GM23338 (cell line): Measurements from ENCODE around the gene NR5A2.

ENCODE experiments used
- CREB1 ChIP-seq: fragments of 250-450 bp; sonication (Bioruptor Pico); IDR thresholded peaks from 2 replicates; pipeline ENCODE4 v1.5.0; 2020; ENCODE audit warnings: low read depth, mild to moderate bottlenecking, moderate library complexity
- EZH2 ChIP-seq: fragments of 200-600 bp; sonication (generic); IDR thresholded peaks from one replicate; pipeline ENCODE4 v1.8.0; 2017; ENCODE audit warnings: antibody characterized with exemption, mild to moderate bottlenecking, low read depth; ENCODE audit not compliant: unreplicated experiment
- EZH2phosphoT487 ChIP-seq: fragments of 200-600 bp; sonication (generic); IDR thresholded peaks from one replicate; pipeline ENCODE4 v1.8.1; 2018; ENCODE audit warnings: antibody characterized with exemption; ENCODE audit not compliant: unreplicated experiment
- JUNB ChIP-seq: IDR thresholded peaks from one replicate; pipeline ENCODE4 v1.6.1; 2016; ENCODE audit warnings: antibody characterized with exemption; ENCODE audit not compliant: unreplicated experiment
- NANOG ChIP-seq: IDR thresholded peaks from 2 replicates; pipeline ENCODE4 v1.6.1; 2016; ENCODE audit warnings: antibody characterized with exemption, borderline replicate concordance
- POLR2AphosphoS5 ChIP-seq: IDR thresholded peaks from 2 replicates; pipeline ENCODE4 v1.6.1; 2016; ENCODE audit warnings: antibody characterized with exemption, low read depth
- STAT1 ChIP-seq: IDR thresholded peaks from one replicate; pipeline ENCODE4 v1.6.1; 2016; ENCODE audit warnings: antibody characterized with exemption; ENCODE audit not compliant: unreplicated experiment
- TF ChIP-seq, protein P1 (sequence below), 2 experiments: fragments of 200-600 bp in 1 of 2; sonication (generic) in 1 of 2; conservative IDR thresholded peaks; 2 replicates each; pipeline versions ENCODE4 v1.5.1 to v1.6.1; 2016 to 2017; ENCODE audit warnings: antibody characterized with exemption in 2 of 2, low read depth in 2 of 2, mild to moderate bottlenecking in 2 of 2, moderate library complexity in 1 of 2
- TF ChIP-seq, protein P2 (sequence below): IDR thresholded peaks from one replicate; pipeline ENCODE4 v1.6.1; 2018; ENCODE audit warnings: antibody characterized with exemption; ENCODE audit not compliant: unreplicated experiment
- TF ChIP-seq, protein P3 (sequence below): fragments of 250-450 bp; sonication (Bioruptor Pico); IDR thresholded peaks from 2 replicates; pipeline ENCODE4 v1.5.0; 2020; ENCODE audit warnings: mild to moderate bottlenecking, moderate library complexity

DNA sequence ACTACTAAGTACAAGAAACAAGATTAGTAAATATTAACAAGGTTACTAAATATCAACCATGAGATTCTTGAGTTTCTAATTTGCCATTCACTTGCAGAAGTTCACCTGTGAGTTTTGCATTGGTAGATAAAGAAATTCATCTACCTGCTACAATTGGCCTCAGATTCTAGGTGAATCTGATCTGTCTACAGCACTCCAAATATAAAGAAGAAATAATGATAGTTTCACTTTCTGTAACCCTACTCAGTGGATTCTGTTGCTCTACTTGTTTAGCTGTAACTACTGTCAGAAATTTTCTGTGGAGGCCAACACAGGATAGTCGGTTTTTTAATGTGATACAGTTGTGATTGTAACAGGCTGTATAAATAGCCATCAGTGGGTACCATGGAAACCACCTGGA is 118.6 kb downstream of the NR5A2 start:
- TF ChIP-seq, protein P1, sequence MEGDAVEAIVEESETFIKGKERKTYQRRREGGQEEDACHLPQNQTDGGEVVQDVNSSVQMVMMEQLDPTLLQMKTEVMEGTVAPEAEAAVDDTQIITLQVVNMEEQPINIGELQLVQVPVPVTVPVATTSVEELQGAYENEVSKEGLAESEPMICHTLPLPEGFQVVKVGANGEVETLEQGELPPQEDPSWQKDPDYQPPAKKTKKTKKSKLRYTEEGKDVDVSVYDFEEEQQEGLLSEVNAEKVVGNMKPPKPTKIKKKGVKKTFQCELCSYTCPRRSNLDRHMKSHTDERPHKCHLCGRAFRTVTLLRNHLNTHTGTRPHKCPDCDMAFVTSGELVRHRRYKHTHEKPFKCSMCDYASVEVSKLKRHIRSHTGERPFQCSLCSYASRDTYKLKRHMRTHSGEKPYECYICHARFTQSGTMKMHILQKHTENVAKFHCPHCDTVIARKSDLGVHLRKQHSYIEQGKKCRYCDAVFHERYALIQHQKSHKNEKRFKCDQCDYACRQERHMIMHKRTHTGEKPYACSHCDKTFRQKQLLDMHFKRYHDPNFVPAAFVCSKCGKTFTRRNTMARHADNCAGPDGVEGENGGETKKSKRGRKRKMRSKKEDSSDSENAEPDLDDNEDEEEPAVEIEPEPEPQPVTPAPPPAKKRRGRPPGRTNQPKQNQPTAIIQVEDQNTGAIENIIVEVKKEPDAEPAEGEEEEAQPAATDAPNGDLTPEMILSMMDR (conservative IDR thresholded peaks at IDR 0.05; ENCODE audit: low read depth in 2 of 2): no peak
- TF ChIP-seq JUNB (no peak), POLR2AphosphoS5 (no peak), EZH2 (no peak), EZH2phosphoT487 (no peak), CREB1 (CRISPR knock-in tag) (no peak), NANOG (no peak), STAT1 (no peak)
- TF ChIP-seq, protein P2, sequence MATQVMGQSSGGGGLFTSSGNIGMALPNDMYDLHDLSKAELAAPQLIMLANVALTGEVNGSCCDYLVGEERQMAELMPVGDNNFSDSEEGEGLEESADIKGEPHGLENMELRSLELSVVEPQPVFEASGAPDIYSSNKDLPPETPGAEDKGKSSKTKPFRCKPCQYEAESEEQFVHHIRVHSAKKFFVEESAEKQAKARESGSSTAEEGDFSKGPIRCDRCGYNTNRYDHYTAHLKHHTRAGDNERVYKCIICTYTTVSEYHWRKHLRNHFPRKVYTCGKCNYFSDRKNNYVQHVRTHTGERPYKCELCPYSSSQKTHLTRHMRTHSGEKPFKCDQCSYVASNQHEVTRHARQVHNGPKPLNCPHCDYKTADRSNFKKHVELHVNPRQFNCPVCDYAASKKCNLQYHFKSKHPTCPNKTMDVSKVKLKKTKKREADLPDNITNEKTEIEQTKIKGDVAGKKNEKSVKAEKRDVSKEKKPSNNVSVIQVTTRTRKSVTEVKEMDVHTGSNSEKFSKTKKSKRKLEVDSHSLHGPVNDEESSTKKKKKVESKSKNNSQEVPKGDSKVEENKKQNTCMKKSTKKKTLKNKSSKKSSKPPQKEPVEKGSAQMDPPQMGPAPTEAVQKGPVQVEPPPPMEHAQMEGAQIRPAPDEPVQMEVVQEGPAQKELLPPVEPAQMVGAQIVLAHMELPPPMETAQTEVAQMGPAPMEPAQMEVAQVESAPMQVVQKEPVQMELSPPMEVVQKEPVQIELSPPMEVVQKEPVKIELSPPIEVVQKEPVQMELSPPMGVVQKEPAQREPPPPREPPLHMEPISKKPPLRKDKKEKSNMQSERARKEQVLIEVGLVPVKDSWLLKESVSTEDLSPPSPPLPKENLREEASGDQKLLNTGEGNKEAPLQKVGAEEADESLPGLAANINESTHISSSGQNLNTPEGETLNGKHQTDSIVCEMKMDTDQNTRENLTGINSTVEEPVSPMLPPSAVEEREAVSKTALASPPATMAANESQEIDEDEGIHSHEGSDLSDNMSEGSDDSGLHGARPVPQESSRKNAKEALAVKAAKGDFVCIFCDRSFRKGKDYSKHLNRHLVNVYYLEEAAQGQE: no peak
- TF ChIP-seq, protein P3, sequence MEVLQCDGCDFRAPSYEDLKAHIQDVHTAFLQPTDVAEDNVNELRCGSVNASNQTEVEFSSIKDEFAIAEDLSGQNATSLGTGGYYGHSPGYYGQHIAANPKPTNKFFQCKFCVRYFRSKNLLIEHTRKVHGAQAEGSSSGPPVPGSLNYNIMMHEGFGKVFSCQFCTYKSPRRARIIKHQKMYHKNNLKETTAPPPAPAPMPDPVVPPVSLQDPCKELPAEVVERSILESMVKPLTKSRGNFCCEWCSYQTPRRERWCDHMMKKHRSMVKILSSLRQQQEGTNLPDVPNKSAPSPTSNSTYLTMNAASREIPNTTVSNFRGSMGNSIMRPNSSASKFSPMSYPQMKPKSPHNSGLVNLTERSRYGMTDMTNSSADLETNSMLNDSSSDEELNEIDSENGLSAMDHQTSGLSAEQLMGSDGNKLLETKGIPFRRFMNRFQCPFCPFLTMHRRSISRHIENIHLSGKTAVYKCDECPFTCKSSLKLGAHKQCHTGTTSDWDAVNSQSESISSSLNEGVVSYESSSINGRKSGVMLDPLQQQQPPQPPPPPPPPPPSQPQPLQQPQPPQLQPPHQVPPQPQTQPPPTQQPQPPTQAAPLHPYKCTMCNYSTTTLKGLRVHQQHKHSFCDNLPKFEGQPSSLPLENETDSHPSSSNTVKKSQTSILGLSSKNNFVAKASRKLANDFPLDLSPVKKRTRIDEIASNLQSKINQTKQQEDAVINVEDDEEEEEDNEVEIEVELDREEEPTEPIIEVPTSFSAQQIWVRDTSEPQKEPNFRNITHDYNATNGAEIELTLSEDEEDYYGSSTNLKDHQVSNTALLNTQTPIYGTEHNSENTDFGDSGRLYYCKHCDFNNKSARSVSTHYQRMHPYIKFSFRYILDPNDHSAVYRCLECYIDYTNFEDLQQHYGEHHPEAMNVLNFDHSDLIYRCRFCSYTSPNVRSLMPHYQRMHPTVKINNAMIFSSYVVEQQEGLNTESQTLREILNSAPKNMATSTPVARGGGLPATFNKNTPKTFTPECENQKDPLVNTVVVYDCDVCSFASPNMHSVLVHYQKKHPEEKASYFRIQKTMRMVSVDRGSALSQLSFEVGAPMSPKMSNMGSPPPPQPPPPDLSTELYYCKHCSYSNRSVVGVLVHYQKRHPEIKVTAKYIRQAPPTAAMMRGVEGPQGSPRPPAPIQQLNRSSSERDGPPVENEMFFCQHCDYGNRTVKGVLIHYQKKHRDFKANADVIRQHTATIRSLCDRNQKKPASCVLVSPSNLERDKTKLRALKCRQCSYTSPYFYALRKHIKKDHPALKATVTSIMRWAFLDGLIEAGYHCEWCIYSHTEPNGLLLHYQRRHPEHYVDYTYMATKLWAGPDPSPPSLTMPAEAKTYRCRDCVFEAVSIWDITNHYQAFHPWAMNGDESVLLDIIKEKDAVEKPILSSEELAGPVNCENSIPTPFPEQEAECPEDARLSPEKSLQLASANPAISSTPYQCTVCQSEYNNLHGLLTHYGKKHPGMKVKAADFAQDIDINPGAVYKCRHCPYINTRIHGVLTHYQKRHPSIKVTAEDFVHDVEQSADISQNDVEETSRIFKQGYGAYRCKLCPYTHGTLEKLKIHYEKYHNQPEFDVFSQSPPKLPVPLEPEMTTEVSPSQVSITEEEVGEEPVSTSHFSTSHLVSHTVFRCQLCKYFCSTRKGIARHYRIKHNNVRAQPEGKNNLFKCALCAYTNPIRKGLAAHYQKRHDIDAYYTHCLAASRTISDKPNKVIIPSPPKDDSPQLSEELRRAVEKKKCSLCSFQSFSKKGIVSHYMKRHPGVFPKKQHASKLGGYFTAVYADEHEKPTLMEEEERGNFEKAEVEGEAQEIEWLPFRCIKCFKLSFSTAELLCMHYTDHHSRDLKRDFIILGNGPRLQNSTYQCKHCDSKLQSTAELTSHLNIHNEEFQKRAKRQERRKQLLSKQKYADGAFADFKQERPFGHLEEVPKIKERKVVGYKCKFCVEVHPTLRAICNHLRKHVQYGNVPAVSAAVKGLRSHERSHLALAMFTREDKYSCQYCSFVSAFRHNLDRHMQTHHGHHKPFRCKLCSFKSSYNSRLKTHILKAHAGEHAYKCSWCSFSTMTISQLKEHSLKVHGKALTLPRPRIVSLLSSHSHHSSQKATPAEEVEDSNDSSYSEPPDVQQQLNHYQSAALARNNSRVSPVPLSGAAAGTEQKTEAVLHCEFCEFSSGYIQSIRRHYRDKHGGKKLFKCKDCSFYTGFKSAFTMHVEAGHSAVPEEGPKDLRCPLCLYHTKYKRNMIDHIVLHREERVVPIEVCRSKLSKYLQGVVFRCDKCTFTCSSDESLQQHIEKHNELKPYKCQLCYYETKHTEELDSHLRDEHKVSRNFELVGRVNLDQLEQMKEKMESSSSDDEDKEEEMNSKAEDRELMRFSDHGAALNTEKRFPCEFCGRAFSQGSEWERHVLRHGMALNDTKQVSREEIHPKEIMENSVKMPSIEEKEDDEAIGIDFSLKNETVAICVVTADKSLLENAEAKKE (CRISPR knock-in tag): no peak
